Neural progenitor cell (in vitro differentiated cells): ENCODE measurements around the gene ACACB.

Source experiments
- CTCF ChIP-seq: fragments of 200-600 bp; sonication (generic); IDR thresholded peaks from 2 replicates; pipeline ENCODE4 v1.5.1; 2017; ENCODE audit warnings: antibody characterized with exemption, mild to moderate bottlenecking
- EZH2phosphoT487 ChIP-seq: fragments of 200-600 bp; sonication (generic); IDR thresholded peaks from 2 replicates; pipeline ENCODE4 v1.6.1; 2017; ENCODE audit warnings: antibody characterized with exemption

DNA sequence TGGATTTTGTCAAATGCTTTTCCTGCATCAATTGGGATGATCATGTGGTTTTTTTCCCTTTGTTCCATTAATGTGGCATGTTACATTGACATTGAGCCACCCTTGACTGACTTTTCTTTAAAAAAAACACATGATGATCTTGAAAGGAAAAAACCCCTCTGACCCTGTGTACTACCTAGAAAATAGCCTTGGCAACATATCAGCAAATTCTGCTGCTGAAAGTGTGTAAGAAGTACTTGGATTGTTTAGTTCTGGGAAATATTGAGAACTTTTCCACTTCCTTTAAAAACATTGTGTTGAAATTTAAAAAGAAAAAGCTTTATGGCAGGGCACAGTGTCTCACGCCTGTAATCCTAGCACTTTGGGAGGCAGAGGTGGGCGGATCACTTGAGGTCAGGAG lies 20.7 kb downstream of the ACACB start:
- no peak for TF ChIP-seq CTCF
- no peak for TF ChIP-seq EZH2phosphoT487
